Lung (tissue), 12 donors: ENCODE measurements around the gene SIRPB1. TPM values are rescaled to one million over a fixed set of nuclear protein-coding genes. Genes with fewer than 3 reads are reported as not detected.

Source experiments
- ATAC-seq: fragments of 200-7000 bp; cut with Tn5 transposase; one replicate; pipeline ENCODE4 v1.9.1; 2020; ENCODE audit warnings: moderate number of reproducible peaks; ENCODE audit not compliant: insufficient read depth, low FRiP score
- DNase-seq, 3 donors: peaks; one replicate each; pipeline ENCODE4 v3.0.0-alpha.2; 2013 to 2017
- H3K27ac ChIP-seq, 2 donors: one replicate each; pipeline ENCODE4 v1.5.1; 2013; ENCODE audit warnings: mild to moderate bottlenecking in 2 of 2, moderate library complexity in 2 of 2, control low read depth in 1 of 2, inconsistent platforms in 1 of 2, low read depth in 1 of 2, low read length in 1 of 2
- H3K27me3 ChIP-seq, 3 donors: one replicate each; pipeline ENCODE4 v1.5.1; 2013; ENCODE audit warnings: low read length in 2 of 3; ENCODE audit not compliant: control insufficient read depth in 3 of 3, insufficient read depth in 3 of 3
- H3K36me3 ChIP-seq, 4 donors: one replicate each; pipeline ENCODE4 v1.5.1; 2013; ENCODE audit warnings: low read length in 4 of 4, mild to moderate bottlenecking in 1 of 4, moderate library complexity in 1 of 4; ENCODE audit not compliant: control insufficient read depth in 4 of 4, insufficient read depth in 4 of 4
- H3K4me1 ChIP-seq, 5 donors: one replicate each; pipeline ENCODE4 v1.5.1; 2013; ENCODE audit warnings: low read length in 5 of 5, mild to moderate bottlenecking in 2 of 5, moderate library complexity in 1 of 5; ENCODE audit not compliant: control insufficient read depth in 5 of 5, insufficient read depth in 5 of 5
- H3K4me3 ChIP-seq: one replicate; pipeline ENCODE4 v1.5.1; 2013; ENCODE audit warnings: mild to moderate bottlenecking, control low read depth, moderate library complexity
- H3K9ac ChIP-seq, 2 donors: one replicate each; pipeline ENCODE4 v1.5.1; 2013; ENCODE audit warnings: low read length in 2 of 2, control low read depth in 1 of 2; ENCODE audit not compliant: insufficient read depth in 1 of 2
- H3K9me3 ChIP-seq, 4 donors: one replicate each; pipeline ENCODE4 v1.5.1; 2013; ENCODE audit warnings: low read length in 3 of 4, mild to moderate bottlenecking in 1 of 4, moderate library complexity in 1 of 4; ENCODE audit not compliant: control insufficient read depth in 4 of 4, insufficient read depth in 3 of 4
- CTCF ChIP-seq: IDR thresholded peaks from 2 replicates; pipeline ENCODE4 v1.5.1; 2012; ENCODE audit warnings: mild to moderate bottlenecking; ENCODE audit errors: control extremely low read depth, extremely low read depth
- WGBS, 2 donors: extraction: QIAGEN DNeasy Blood & Tissue Kit; methylation state at CpG; one replicate each; pipeline ENCODE4 v1.1.7; 2013; 5-methylcytosine and 5-hydroxymethylcytosine counted together
- polyA plus RNA-seq, 2 donors: library from polyadenylated mRNA; stranded (reverse); fragments of 200-250 nt; gene quantifications; one replicate each; pipeline ENCODE4 v1.2.1, GENCODE V29; 2013
- total RNA-seq, 2 donors: library from RNA; depleted of rRNA in 1 of 2; stranded (reverse); fragments of >200 nt in 1 of 2; gene quantifications; one replicate each; pipeline ENCODE4 v1.2.1, GENCODE V29; 2014 to 2021
- donor health status: control.
- donor health status: control.
- donor health status: Bipolar disorder and iron deficiency.
- donor health status: healthy.
- donor health status: DM: yes; HTN: yes; CAD: no.

SIRPB1 gene
- total and polyA plus RNA-seq, 4 donors = 1.2 to 45.6 (median 13.9) TPM

GRCh38 chr20:1595333-1595732 lies 24.5 kb downstream of the SIRPB1 start:
- ATAC-seq (no peak), DNase-seq (no peak)
- Histone ChIP-seq H3K36me3 (no peaks in the 10 kb centered on the region), H3K9me3 (no peaks in the 10 kb centered on the region), H3K27ac (no peak overlapping the region), H3K4me1 (no peaks in the 10 kb centered on the region), H3K27me3 (no peaks in the 10 kb centered on the region), H3K4me3 (no peak overlapping the region), H3K9ac (no peak overlapping the region)
- no peak for TF ChIP-seq CTCF
- WGBS, 2 donors = no CpG with 5 or more reads among the region's 1 CpG

GRCh38 chr20:1588533-1589460 lies 31.0 kb downstream of the SIRPB1 start:
- DNase-seq (no peak), ATAC-seq (peak; percentile 66)
- WGBS, 2 donors = no CpG with 5 or more reads among the region's 9 CpGs
- Histone ChIP-seq H3K4me3 (no peak overlapping the region), H3K9me3 (no peaks in the 10 kb centered on the region), H3K27me3 (no peaks in the 10 kb centered on the region), H3K27ac (no peak overlapping the region), H3K36me3 (no peaks in the 10 kb centered on the region), H3K4me1 (no peaks in the 10 kb centered on the region), H3K9ac (no peak overlapping the region)
- no peak for TF ChIP-seq CTCF

- no peak overlapping the region for H3K27ac ChIP-seq
These were observed 31.9 kb downstream of the SIRPB1 start for GRCh38 chr20:1587781-1588532.

More at GRCh38 chr20:1587781-1588532, 31.9 kb downstream of the SIRPB1 start:
- Histone ChIP-seq H3K9me3 (no peaks in the 10 kb centered on the region), H3K27me3 (no peaks in the 10 kb centered on the region), H3K4me1 (no peaks in the 10 kb centered on the region), H3K36me3 (no peaks in the 10 kb centered on the region), H3K9ac (no peak overlapping the region), H3K4me3 (no peak overlapping the region)
- WGBS, 2 donors = no CpG with 5 or more reads among the region's 3 CpGs
- ATAC-seq (no peak), DNase-seq (no peak)
- TF ChIP-seq CTCF = no peak
